ENCODE measurements around the gene METAP2.
A peak's percentile ranks its signal among the peaks of the same experiment; 100 is the strongest.

The METAP2 gene

GRCh38 chr12:95506707-95507523 is 33.0 kb downstream of the METAP2 start:
- H3K27ac ChIP-seq, result no peak overlapping the region
- DNase-seq (ENCODE audit: low read depth, low spot score), result no peak

GRCh38 chr12:95509300-95509699 is 35.3 kb downstream of the METAP2 start:
- H3K27ac ChIP-seq, result no peak overlapping the region
- DNase-seq (ENCODE audit: low read depth, low spot score), result no peak

GRCh38 chr12:95511977-95512376 is 38.0 kb downstream of the METAP2 start:
- no peak for DNase-seq (ENCODE audit: low read depth, low spot score)
- H3K27ac ChIP-seq, result no peak overlapping the region

GRCh38 chr12:95513599-95513998 is 39.6 kb downstream of the METAP2 start:
- no peak for DNase-seq (ENCODE audit: low read depth, low spot score)
- no peak overlapping the region for H3K27ac ChIP-seq

- no peak for DNase-seq (ENCODE audit: low read depth, low spot score)
- H3K27ac ChIP-seq, result no peak overlapping the region
Observed at GRCh38 chr12:95515197-95515596, 41.2 kb downstream of the METAP2 start.

- DNase-seq (ENCODE audit: low read depth, low spot score), result no peak
Observed at GRCh38 chr12:95516757-95517156, 42.8 kb downstream of the METAP2 start.

GRCh38 chr12:95517246-95517645 is 43.3 kb downstream of the METAP2 start:
- DNase-seq (ENCODE audit: low read depth, low spot score), result no peak
- H3K27ac ChIP-seq, result no peak overlapping the region

More at GRCh38 chr12:95516757-95517156, 42.8 kb downstream of the METAP2 start:
- no peak overlapping the region for H3K27ac ChIP-seq

GRCh38 chr12:95518944-95519343 is 45.0 kb downstream of the METAP2 start:
- DNase-seq (ENCODE audit: low read depth, low spot score), result no peak
- no peak overlapping the region for H3K27ac ChIP-seq

- no peak for DNase-seq (ENCODE audit: low read depth, low spot score)
- H3K27ac ChIP-seq, result no peak overlapping the region
Observed at GRCh38 chr12:95520816-95521215, 46.9 kb downstream of the METAP2 start.

GRCh38 chr12:95522692-95523091 is 48.7 kb downstream of the METAP2 start:
- no peak overlapping the region for H3K27ac ChIP-seq
- no peak for DNase-seq (ENCODE audit: low read depth, low spot score)

- no peak for DNase-seq (ENCODE audit: low read depth, low spot score)
- no peak overlapping the region for H3K27ac ChIP-seq
Observed at GRCh38 chr12:95528431-95528830, 54.5 kb downstream of the METAP2 start.

GRCh38 chr12:95529693-95530225 is 55.8 kb downstream of the METAP2 start:
- H3K27ac ChIP-seq, result no peak overlapping the region
- DNase-seq (ENCODE audit: low read depth, low spot score), result no peak

GRCh38 chr12:95532851-95533250 is 58.9 kb downstream of the METAP2 start:
- DNase-seq (ENCODE audit: low read depth, low spot score), result peak; percentile 26
- H3K27ac ChIP-seq, result no peak overlapping the region

GRCh38 chr12:95533985-95534384 is 60.0 kb downstream of the METAP2 start:
- H3K27ac ChIP-seq, result no peak overlapping the region
- DNase-seq (ENCODE audit: low read depth, low spot score), result no peak

- H3K27ac ChIP-seq, result no peak overlapping the region
- DNase-seq (ENCODE audit: low read depth, low spot score), result no peak
Observed at GRCh38 chr12:95538006-95538405, 64.1 kb downstream of the METAP2 start.

GRCh38 chr12:95538656-95539055 is 64.7 kb downstream of the METAP2 start:
- no peak for DNase-seq (ENCODE audit: low read depth, low spot score)
- no peak overlapping the region for H3K27ac ChIP-seq

- DNase-seq (ENCODE audit: low read depth, low spot score), result no peak
- H3K27ac ChIP-seq, result no peak overlapping the region
Observed at GRCh38 chr12:95541436-95541835, 67.5 kb downstream of the METAP2 start.

GRCh38 chr12:95543305-95543704 is 69.4 kb downstream of the METAP2 start:
- DNase-seq (ENCODE audit: low read depth, low spot score), result no peak
- no peak overlapping the region for H3K27ac ChIP-seq

- no peak overlapping the region for H3K27ac ChIP-seq
- no peak for DNase-seq (ENCODE audit: low read depth, low spot score)
Observed at GRCh38 chr12:95544756-95545155, 70.8 kb downstream of the METAP2 start.

GRCh38 chr12:95545303-95545702 is 71.4 kb downstream of the METAP2 start:
- no peak overlapping the region for H3K27ac ChIP-seq
- no peak for DNase-seq (ENCODE audit: low read depth, low spot score)

GRCh38 chr12:95545731-95546490 is 72.0 kb downstream of the METAP2 start:
- no peak for DNase-seq (ENCODE audit: low read depth, low spot score)
- no peak overlapping the region for H3K27ac ChIP-seq
